GM12878 (cell line): ENCODE measurements around the gene CTNNA1. TPM values are rescaled to one million over a fixed set of nuclear protein-coding genes. Genes with fewer than 3 reads are reported as not detected.
"Not testable (repeated sequence)": the region's sequence is repeated elsewhere in the genome, so short reads cannot be mapped to it uniquely, and the experiment has no call there.

Source experiments
- ATAC-seq: fragments of 200-7000 bp; cut with Tn5 transposase; 3 replicates; pipeline ENCODE4 v1.9.1; 2020; ENCODE audit warnings: mild to moderate bottlenecking, moderate library complexity
- BruUV-seq: library from RNA; stranded (reverse); fragments of 400-500 nt; replicated peaks from 2 replicates; lab custom pipeline; 2021; lab: Mats Ljungman, UMichigan
- CTCF ChIA-PET: fragments of 300-600 bp; sonication (Branson Sonifier 250); formaldehyde crosslinking; extraction: SDS; loops from one replicate; lab custom pipeline; 2021; ENCODE audit warnings: inconsistent platforms; lab: Yijun Ruan, JAX
- POLR2A ChIA-PET: fragments of 350-600 bp; formaldehyde crosslinking; extraction: SDS; loops from one replicate; lab custom pipeline; 2021; ENCODE audit warnings: inconsistent platforms; lab: Charles Lee
- RAD21 ChIA-PET: fragments of 300-600 bp; sonication (Branson Sonifier 250); formaldehyde crosslinking; loops from one replicate; lab custom pipeline; 2023; ENCODE audit warnings: antibody characterized with exemption; ENCODE audit not compliant: unreplicated experiment; lab: Charles Lee
- SMC1A ChIA-PET: fragments of 300-600 bp; sonication (Branson Sonifier 250); formaldehyde crosslinking; loops from one replicate; lab custom pipeline; 2023; ENCODE audit not compliant: unreplicated experiment, uncharacterized antibody; lab: Charles Lee
- DNase-seq: peaks from one replicate; pipeline ENCODE4 v3.0.0-alpha.2; 2011; ENCODE audit warnings: low read depth, low spot score
- FAIRE-seq: peaks from 3 replicates; lab custom pipeline; 2011; peaks lifted over from hg19 to GRCh38; lab: Jason Lieb, UNC
- H2AFZ ChIP-seq: 2 replicates; pipeline ENCODE4 v1.6.0; 2011; ENCODE audit warnings: low read depth, low read length, control low read depth; ENCODE audit not compliant: control insufficient read depth
- H3K27ac ChIP-seq: 2 replicates; pipeline ENCODE4 v1.5.1; 2011; ENCODE audit warnings: control low read depth; ENCODE audit not compliant: control insufficient read depth, insufficient read depth
- H3K27me3 ChIP-seq, 2 experiments: replicated peaks in 1 of 2; 2 replicates each; pipeline versions ENCODE4 v1.6.0 to v1.6.1; 2011; ENCODE audit warnings: low read length in 1 of 2; ENCODE audit not compliant: control insufficient read depth in 2 of 2, insufficient read depth in 2 of 2
- H3K36me3 ChIP-seq, 2 experiments: 2 replicates each; pipeline ENCODE4 v1.5.1; 2011; ENCODE audit warnings: low read length in 1 of 2; ENCODE audit not compliant: control insufficient read depth in 2 of 2, insufficient read depth in 2 of 2
- H3K4me1 ChIP-seq: 2 replicates; pipeline ENCODE4 v1.6.1; 2011; ENCODE audit warnings: mild to moderate bottlenecking, low read length, moderate library complexity, mixed read lengths; ENCODE audit not compliant: control insufficient read depth, insufficient read depth
- H3K4me2 ChIP-seq: 2 replicates; pipeline ENCODE4 v1.6.0; 2011; ENCODE audit warnings: control low read depth; ENCODE audit not compliant: control insufficient read depth, insufficient read depth
- H3K4me3 ChIP-seq: fragments of 200-600 bp; sonication (generic); 2 replicates; pipeline ENCODE4 v1.5.1; 2016
- H3K79me2 ChIP-seq: 2 replicates; pipeline ENCODE4 v1.6.0; 2011; ENCODE audit warnings: low read length; ENCODE audit not compliant: control insufficient read depth, insufficient read depth
- H3K9ac ChIP-seq: 2 replicates; pipeline ENCODE4 v1.8.0; 2011; ENCODE audit warnings: low read length, control low read depth, mixed read lengths; ENCODE audit not compliant: control insufficient read depth, insufficient read depth
- H3K9me3 ChIP-seq: replicated peaks from 3 replicates; pipeline ENCODE4 v1.5.1; 2011; ENCODE audit warnings: mild to moderate bottlenecking, low read length; ENCODE audit not compliant: control insufficient read depth, insufficient read depth
- H4K20me1 ChIP-seq: 2 replicates; pipeline ENCODE4 v1.6.0; 2011; ENCODE audit not compliant: control insufficient read depth, insufficient read depth
- ATF3 ChIP-seq: IDR thresholded peaks from 2 replicates; pipeline ENCODE4 v1.6.1; 2011; ENCODE audit warnings: low read depth, mild to moderate bottlenecking, low read length, moderate library complexity, borderline replicate concordance; ENCODE audit errors: extremely low read depth
- BCL11A ChIP-seq: IDR thresholded peaks from 2 replicates; pipeline ENCODE4 v1.6.1; 2011; ENCODE audit warnings: low read depth, low read length
- BHLHE40 ChIP-seq, 2 experiments: fragments of 450-650 bp in 1 of 2; IDR thresholded peaks; 2 replicates each; pipeline ENCODE4 v1.6.1; 2011 to 2017; ENCODE audit warnings: low read depth in 2 of 2, borderline replicate concordance in 1 of 2, improper control_type of control experiment in 1 of 2, low read length in 1 of 2, mild to moderate bottlenecking in 1 of 2
- CBX3 ChIP-seq: fragments of 200-600 bp; sonication (generic); IDR thresholded peaks from 2 replicates; pipeline ENCODE4 v1.6.1; 2016; ENCODE audit warnings: low read depth, borderline replicate concordance
- CREM ChIP-seq: IDR thresholded peaks from 2 replicates; pipeline ENCODE4 v1.6.1; 2014; ENCODE audit warnings: antibody characterized with exemption, low read depth
- E2F8 ChIP-seq: fragments of 450-650 bp; IDR thresholded peaks from 2 replicates; pipeline ENCODE4 v1.6.1; 2018; ENCODE audit warnings: mild to moderate bottlenecking, low read depth, moderate library complexity; ENCODE audit not compliant: partially characterized antibody
- SRF ChIP-seq, 2 experiments: IDR thresholded peaks; 2 replicates each; pipeline ENCODE4 v1.6.1; 2011; ENCODE audit warnings: low read depth in 2 of 2, low read length in 2 of 2, mild to moderate bottlenecking in 1 of 2, moderate library complexity in 1 of 2
- ZBTB33 ChIP-seq: fragments of 450-650 bp; IDR thresholded peaks from 2 replicates; pipeline ENCODE4 v1.6.1; 2017; ENCODE audit warnings: mild to moderate bottlenecking
- WGBS: methylation state at CpG from one replicate; pipeline ENCODE4 v1.1.6; 2016; ENCODE audit warnings: low lambda C conversion rate; ENCODE audit not compliant: insufficient replicate concordance, insufficient coverage; ENCODE audit errors: missing lambda C conversion rate; 5-methylcytosine and 5-hydroxymethylcytosine counted together
- in situ Hi-C: fragments of 300-500 bp; cut with MboI; formaldehyde crosslinking; loops from 9 replicates; pipeline ENCODE4 v1.14.3; 2018; ENCODE audit warnings: mixed read lengths
- intact Hi-C: fragments of 100-400 bp; cut with micrococcal nuclease; formaldehyde crosslinking; loops from one replicate; pipeline ENCODE4 v1.14.2; 2022; ENCODE audit not compliant: unreplicated experiment
- polyA plus RNA-seq, 11 experiments: library from polyadenylated mRNA; depleted of rRNA in 4 of 11; unstranded in 6 of 11; stranded (reverse) in 5 of 11; fragments of >200 nt; fragmentation: Nextera tagmentation in 4 of 11; fragmentation: Illumina TruSeq in 1 of 11; extraction: Ambion mirVana in 4 of 11; extraction: Trizol in 1 of 11; gene quantifications; 1 replicate in 1 of 11; 2 replicates in 10 of 11; pipeline versions ENCODE4 v1.2.1 to v1.2.3, GENCODE V29; 2011 to 2016; ENCODE audit warnings: inconsistent platforms in 2 of 11, missing spikeins in 2 of 11, low read depth in 1 of 11
- total RNA-seq, 4 experiments: library from RNA; depleted of rRNA in 3 of 4; stranded (reverse); fragments of >200 nt in 3 of 4; fragmentation: Illumina TruSeq in 1 of 4; extraction: Trizol in 1 of 4; gene quantifications; 2 replicates each; pipeline versions ENCODE4 v1.2.1 to v1.2.3, GENCODE V29; 2013 to 2021

The CTNNA1 gene
- total and polyA plus RNA-seq, 10 of the 15 experiments (the other 5 are each of a cell fraction or from before 2014, with no cell fraction given): 32.6 to 104 (median 57.7) TPM

DNA sequence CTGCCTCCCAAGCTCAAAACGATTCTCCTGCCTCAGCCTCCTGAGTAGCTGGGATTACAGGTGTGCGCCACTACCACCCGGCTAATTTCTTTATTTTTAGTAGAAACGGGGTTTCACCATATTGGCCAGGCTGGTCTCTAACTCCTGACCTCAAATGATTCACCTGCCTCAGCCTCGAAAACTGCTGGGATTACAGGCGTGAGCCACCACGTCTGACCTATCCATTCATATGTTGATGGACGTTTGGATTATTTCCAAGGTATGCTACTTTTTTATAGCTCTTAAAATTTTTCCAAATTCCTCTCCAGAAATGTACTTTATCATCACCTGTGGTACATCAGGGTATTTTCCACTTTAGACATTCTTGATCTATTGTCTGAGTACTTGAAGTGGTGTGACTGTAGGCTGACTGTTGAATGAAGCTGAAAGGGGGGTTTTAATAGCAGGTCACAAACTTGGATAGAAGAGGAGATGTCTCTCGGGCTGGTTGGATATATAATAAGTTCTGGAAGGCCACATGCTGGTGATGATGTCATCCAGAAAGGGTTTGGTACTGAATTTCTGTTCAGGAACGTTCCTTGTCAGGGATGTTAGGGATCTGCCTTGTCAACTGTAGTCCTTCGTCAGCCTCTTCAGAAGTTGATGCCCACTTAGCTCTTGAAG lies 7.4 kb downstream of the CTNNA1 start (continued):
- no peak for TF ChIP-seq BCL11A
- TF ChIP-seq BHLHE40 (IDR thresholded peaks at IDR 0.05; ENCODE audit: borderline replicate concordance in 1 of 2, low read depth in 2 of 2, low read length in 1 of 2): no peak
- TF ChIP-seq CBX3: no peak
- TF ChIP-seq ZBTB33: no peak
- no peak for TF ChIP-seq SRF (IDR thresholded peaks at IDR 0.05; ENCODE audit: low read depth in 2 of 2, low read length in 2 of 2)
- TF ChIP-seq E2F8: no peak
- no peak for TF ChIP-seq ATF3
- TF ChIP-seq CREM: no peak

DNA sequence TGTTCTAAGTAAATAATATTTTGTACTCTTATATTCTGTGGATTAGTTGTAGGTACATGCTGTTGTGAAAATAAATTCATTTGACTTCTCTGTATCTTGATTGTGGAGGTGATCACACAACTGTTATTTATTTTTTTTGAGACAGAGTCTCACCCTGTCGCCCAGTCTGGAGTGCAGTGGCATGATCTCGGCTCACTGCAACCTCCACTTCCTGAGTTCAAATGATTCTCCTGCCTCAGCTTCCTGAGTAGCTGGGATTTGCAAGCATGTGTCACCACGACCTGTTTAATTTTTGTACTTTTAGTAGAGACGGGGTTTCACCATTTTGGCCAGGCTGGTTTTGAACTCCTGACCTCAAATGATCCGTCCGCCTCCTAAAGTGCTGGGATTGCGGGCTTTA lies 7.9 kb downstream of the CTNNA1 start:
- CTCF ChIA-PET: interaction anchor here (0.6 to 3.0 kb wide), 5 partner anchors 19 to 74 kb away, joined by 3 to 18 read pairs (median 3); no protein-coding TSS in a partner anchor

DNA sequence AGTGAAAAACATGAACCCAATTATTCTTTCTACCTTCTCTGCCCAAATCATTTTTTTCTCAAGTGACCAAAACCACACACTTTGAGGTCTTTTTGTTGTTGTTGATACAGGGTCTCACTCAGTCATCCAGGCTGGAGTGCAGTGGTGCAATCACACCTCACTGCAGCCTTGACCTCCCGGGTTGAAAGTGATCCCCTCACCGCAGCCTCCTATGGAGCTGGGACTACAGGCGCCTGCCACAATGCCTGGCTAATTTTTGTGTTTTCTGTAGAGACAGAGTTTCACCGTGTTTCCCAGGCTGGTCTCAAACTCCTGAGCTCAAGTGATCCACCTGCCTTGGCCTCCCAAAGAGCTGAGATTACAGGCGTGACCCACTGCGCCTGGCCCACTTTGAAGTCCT lies 8.4 kb downstream of the CTNNA1 start:
- RAD21 ChIA-PET, H3K4me2 ChIP-seq, H3K9me3 ChIP-seq, H2AFZ ChIP-seq, H3K36me3 ChIP-seq, intact Hi-C loops, DNase-seq, H4K20me1 ChIP-seq, H3K4me3 ChIP-seq, H3K27me3 ChIP-seq, H3K4me1 ChIP-seq, FAIRE-seq, in situ Hi-C loops, H3K9ac ChIP-seq, ATAC-seq, H3K27ac ChIP-seq, BruUV-seq, POLR2A ChIA-PET: not testable (repeated sequence)
- ChIA-PET SMC1A (interaction anchor here (1.0 to 3.5 kb wide), 3 partner anchors 12 to 27 kb away, joined by 3 to 14 read pairs (median 7); no protein-coding TSS in a partner anchor), CTCF (interaction anchor here (0.8 to 3.0 kb wide), 3 partner anchors 15 to 31 kb away, joined by 3 to 18 read pairs (median 3); no protein-coding TSS in a partner anchor)
- peaks cover 44% of the 10 kb centered on the region for H3K79me2 ChIP-seq
- 97% methylated on average over 6 of the region's 6 CpGs for WGBS

More for the DNA sequence above, 7.9 kb downstream of the CTNNA1 start:
- in situ Hi-C loops, intact Hi-C loops, ATAC-seq, FAIRE-seq, DNase-seq, H3K27ac ChIP-seq, BruUV-seq, H2AFZ ChIP-seq, H4K20me1 ChIP-seq, H3K36me3 ChIP-seq, H3K9ac ChIP-seq, POLR2A ChIA-PET, H3K4me1 ChIP-seq, RAD21 ChIA-PET, H3K4me3 ChIP-seq, H3K9me3 ChIP-seq, H3K27me3 ChIP-seq, H3K4me2 ChIP-seq: not testable (repeated sequence)
- H3K79me2 ChIP-seq: peaks cover 44% of the 10 kb centered on the region
- SMC1A ChIA-PET: interaction anchor here (1.6 kb wide), 1 partner anchor 28 kb away, joined by 7 read pairs; no protein-coding TSS in a partner anchor
- WGBS: 52% methylated on average over 7 of the region's 7 CpGs
